Stimulated activated CD4-positive, alpha-beta T cell treated with anti-CD3 and anti-CD28 coated beads, Interleukin-2, amount 100 ng/mL, for 24 hours (primary cell): ENCODE data around the gene ZMYM4.
A peak's percentile ranks its signal among the peaks of the same experiment; 100 is the strongest.

Experiments used
- DNase-seq, 2 donors: peaks; one replicate each; pipeline ENCODE4 v3.0.0-alpha.2; 2020

The ZMYM4 gene

DNA sequence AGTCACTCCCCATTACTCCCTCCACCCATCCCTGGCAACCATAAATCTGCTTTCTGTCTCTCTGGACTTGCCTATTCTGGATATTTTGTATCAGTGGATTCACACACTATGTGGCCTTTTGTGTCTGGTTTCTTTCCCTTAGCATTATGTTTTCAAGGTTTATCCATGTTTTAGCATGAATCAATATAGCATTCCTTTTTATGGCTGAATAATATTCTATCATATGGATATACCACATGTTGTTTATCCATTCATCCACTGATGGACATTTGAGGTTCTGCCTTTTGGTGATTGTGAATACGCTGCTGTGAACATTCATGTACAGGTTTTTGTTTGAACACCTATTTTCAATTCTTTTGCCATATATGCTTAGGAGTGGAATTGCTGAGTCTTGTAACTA is 140.4 kb downstream of the ZMYM4 start:
- no peak for DNase-seq

DNA sequence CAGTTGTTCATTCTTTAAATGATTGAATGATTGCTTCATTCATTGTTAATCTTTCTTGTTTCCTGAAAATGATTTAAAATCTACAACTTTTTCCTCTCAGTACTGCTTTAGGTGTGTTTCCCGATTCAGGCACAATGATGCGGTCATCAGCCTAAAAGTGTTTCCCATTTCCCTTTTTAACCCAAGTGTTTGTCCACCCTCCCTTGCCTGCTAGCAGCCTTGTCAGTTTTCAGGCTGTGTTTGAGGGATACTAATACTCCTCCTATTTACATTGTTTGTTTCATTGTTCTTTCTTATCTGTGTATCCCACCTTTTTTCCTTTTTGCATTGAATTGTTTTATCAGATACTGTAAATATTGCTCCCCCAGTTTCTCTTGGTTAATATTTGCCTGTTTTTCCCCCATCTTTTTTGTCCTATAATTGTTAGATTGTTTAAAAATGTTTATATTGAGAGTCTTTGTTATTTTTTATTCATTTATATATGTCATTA is 157.6 kb downstream of the ZMYM4 start:
- DNase-seq: no peak

DNA sequence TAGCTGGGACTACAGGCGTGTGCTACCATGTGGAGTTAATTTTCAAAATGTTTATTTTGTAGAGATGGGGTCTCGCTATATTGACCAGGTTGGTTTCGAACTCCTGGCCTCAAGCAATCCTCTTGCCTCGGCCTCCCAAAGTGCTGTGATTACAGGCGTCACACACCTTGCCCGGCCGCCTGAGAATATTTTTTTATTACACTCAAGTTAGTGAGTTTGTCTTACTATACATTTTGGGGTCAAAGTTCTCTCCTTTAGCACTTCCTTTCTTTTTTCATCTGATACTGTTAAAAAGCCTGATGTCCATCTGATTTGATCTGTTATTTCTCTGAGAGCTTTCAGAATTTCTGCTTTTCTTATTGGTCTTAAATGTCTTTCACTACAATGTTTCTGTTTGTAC is 159.9 kb downstream of the ZMYM4 start:
- no peak for DNase-seq

GRCh38 chr1:35430762-35431161 is 162.3 kb downstream of the ZMYM4 start:
- no peak for DNase-seq

GRCh38 chr1:35431173-35431599 is 162.7 kb downstream of the ZMYM4 start:
- DNase-seq: no peak

DNA sequence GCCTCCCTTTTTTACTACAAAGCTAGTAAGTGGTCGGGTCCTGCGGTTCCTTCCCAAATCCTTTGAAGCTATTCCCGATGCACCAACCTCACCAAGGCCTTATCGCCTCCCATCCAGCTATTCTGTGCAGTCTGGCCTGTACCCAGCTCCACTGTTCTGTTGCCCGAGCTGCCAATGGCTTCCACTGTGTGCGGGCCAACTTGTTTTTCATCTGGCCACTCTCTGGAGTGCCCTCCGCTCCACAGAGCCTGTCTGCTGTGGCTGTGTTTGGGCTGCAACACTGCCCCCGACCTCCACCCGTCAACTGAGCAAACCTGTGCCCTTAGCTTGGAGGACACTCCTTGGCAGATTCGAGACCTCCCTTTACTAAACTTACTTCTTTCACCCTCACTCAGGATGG is 163.7 kb downstream of the ZMYM4 start:
- DNase-seq: no peak

DNA sequence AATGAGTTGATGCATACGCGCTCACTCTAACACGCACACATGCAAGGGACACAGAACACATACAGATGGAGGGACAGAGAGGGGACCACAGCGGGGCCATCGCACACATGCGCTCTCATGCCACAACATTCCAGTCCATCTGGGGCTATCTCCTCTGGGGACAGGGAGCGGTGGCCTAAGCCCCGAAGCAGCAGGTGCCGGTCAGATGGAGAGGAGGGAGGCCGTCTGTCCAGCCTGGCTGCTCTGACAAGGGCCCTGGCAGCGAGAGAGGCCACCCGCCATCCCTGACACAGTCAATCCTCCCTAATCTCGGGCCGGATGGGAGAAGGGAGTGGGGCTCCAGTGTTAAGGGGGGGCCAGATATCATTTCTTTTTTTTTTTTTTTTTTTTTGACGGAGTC is 165.2 kb downstream of the ZMYM4 start:
- DNase-seq: no peak

- no peak for DNase-seq
Measured at GRCh38 chr1:35434703-35435102, 166.2 kb downstream of the ZMYM4 start.

DNA sequence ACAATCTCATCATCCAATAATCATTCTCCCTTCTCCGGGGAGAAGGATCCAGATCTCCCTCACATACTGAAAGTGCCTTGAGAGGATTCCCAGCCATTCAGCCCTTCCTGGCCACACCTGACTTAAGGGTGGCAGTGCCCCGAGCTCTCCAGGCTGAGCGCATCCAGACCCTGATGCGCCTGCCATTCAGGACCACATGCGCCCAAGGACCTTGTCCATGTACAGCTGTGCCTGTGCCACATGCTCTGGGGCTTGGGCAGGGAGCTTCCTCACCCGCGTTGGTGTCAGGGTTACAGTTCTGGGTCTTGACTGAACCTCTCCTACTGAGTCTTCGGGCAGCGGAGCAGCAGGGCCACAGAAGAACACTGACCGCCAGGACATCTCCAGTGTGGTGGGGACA is 167.6 kb downstream of the ZMYM4 start:
- no peak for DNase-seq

DNA sequence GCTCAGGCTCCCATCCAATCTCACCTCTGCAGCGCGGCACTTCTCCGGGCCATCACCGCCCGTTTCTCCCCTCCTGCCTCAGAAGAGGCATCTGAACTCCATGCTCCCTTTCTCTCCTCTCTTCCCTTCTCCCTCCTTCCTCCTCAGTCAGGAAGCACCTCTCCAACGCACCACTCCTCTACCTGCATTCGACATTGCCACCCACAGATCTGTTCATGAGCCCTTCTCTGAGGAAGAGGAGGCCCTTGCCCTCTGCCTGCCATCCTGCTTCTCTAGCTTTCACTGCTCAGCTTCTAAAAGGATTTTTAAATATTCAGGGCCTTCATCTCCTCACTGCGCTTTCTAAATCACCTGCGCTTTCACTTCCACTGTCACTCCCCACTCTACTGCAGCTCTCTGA is 168.7 kb downstream of the ZMYM4 start:
- no peak for DNase-seq

DNA sequence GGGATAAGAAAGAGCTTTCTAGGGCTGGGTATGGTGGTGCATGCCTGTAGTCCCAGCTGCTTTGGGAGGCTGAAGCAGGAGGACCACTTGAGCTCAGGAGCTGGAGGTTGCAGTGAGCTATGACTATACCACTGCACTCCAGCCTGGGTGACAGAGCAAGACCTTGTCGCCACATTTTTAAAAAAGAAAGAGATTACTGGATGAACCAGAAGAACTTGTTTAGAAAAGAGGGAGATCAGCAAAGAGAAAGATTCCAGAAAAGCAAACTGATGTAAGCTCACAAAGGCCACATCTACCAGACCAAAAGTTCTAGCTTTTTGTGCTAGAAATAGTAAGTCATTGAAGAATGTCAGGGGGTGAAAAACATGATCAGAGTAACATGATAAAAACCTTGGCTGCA is 171.1 kb downstream of the ZMYM4 start:
- DNase-seq: no peak

- DNase-seq: no peak
Measured at GRCh38 chr1:35441926-35442579, 173.5 kb downstream of the ZMYM4 start.

DNA sequence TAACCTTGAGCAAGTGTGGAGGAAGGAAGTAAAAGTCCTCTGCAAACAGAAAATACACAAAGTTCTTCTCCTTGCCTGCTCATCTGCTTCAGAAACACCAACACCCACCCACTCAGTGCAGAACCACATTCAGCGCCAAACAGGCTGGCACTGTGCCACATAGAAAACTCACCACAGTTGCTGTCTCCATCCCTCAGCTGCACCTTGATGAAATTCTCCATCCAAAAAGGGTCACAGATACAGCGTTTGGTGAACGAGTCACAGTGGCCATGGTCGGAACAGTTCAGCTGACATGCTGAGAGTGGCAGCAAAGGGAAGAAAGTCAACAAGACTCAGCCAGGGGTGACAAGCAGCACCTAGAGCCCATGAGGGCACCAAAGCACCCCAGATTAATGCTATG is 174.2 kb downstream of the ZMYM4 start:
- peak; percentile 33 to 38 for DNase-seq

GRCh38 chr1:35443768-35444518 is 175.4 kb downstream of the ZMYM4 start:
- DNase-seq: no peak

DNA sequence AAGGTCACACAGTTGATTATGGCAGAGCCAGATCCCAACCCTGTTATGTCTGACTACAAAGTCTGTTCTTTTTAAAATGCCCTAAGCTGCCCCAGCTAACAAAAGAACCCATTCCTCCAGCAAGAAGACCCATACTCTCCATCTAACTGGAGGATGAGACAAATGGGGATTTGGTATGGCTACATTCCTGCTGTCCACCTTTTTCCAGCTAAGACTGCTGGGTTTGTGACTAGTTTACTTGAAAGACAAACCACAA is 175.9 kb downstream of the ZMYM4 start:
- DNase-seq: no peak

DNA sequence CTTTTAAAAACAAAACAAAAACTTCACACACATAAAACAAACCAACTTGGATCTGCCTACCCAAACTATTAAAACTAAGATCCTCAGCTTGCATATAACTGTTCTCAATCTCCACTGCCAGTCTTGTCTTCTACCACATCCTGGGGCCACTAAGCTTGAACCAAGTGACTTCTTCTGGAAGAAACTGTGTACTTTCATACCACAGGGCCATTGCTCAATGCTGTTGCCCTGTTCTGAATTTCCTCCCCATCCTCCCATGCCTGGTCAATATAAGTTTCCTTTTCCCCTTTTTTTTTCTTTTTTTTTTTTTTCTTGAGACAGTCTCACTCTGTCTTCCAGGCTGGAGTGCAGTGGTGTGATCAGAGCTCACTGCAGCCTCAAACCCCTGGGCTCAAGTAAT is 178.8 kb downstream of the ZMYM4 start:
- DNase-seq: no peak

DNA sequence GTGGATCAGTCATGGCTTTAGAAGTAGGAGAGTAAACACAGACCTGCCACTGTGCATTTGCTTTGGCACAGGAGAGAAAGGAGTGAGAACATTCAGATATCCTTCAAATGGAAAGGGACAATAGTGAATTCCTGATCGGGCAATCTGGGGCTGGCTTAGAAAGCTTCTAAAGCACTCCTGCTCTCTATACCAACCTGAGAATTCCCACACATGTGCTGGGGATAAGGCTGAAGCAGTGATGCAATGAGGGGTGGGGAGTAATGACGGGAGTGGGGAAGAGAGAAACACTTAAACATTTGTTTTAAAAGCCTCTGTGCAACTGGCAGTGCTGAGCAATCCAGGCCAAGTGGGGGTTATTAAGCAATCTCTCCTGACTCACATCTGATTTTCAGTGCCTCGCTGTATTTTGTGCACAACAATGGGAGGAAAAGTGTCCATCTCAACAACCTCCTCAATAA is 179.9 kb downstream of the ZMYM4 start:
- DNase-seq: no peak

GRCh38 chr1:35449334-35450008 is 181.0 kb downstream of the ZMYM4 start:
- DNase-seq: no peak

- peak; percentile 84 to 86 for DNase-seq
Measured at GRCh38 chr1:35451125-35451528, 182.6 kb downstream of the ZMYM4 start.

DNA sequence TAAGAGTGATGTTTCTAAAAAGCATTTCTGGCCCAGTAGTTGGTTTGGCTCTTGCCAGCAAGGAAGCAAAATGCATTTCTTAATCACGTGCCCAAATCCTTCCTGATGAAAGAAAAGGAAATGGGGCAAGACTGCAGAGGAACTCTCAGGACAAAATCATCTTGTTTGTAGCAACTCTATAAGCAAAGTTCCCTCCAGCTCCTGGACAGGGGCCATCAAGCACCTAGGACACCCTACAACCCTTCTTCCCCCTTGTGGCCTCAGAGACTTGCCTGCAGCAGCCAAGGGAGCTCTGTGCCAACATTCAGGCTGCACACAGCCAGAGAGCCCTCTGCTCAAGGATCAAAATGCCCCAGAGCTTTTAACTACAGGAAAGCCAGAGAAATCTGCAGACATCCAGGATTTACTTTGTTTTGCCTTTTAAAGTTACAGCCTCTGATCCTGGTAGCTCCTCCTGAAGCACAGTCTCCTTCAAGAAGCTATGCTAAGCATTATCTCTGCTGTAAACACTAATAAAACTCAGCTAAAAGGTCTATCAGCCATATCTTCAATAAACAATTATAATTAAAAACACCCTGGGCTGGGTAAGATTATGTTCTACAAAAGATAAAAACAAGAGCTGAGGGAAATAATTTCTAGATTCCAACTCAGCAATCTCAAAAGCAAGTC is 183.7 kb downstream of the ZMYM4 start:
- no peak for DNase-seq

DNA sequence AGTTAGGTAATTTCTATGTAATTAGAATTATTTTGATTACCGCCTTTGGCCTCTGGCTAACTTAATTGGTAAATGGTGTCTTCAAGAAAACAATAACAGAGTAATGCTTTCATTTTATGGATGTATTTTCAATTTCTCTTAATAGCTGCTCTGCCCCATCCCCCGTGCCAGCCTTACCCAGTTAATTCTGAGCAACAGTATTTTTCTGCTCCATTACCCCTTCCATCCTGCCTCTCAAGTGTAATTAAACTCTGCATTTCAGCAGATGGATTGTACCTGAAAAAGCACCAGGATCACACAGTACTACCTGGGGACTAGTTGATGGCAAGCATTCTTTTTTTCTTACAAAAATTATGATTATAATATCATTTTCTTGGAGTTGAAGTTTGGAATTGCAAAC is 184.5 kb downstream of the ZMYM4 start:
- no peak for DNase-seq

DNA sequence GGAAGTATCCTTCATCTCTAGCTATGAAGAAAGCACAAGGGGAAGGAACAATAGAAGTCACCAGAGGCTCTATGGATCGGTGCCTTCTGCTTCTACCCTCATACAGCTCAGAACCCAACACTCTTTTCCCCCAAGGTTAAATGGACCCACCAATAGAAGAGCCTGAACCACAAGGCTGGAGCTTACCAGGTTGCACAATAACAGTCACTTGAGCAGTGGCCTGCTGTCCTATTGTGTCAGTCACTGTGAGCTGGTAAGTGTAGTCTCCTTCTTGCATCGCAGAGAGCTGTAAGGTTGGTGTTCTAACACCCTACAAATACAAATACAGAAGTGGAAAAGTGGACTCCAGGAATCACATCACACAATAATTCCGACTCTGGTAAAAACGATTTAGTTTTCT is 185.7 kb downstream of the ZMYM4 start:
- no peak for DNase-seq

- DNase-seq: no peak
Measured at GRCh38 chr1:35454616-35455015, 186.1 kb downstream of the ZMYM4 start.

DNA sequence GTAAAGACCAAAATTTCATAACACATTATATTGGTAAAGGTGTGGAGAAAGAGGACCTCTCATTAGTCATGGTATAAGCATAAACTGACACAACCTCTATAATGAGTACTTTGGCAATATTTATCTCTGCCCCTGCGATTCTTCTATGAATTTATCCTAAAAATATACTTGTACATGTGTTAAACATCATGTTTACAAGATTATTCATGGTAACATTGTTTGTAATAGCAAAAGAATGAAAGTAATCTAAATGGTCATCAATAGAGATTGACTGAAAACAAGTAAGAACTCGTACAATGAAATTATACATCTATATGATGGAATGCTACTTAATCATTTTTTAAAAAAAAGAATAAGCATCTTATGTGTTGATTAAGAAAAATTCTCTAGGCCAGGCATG is 192.3 kb downstream of the ZMYM4 start:
- no peak for DNase-seq
